ENCODE data around the gene MAP4K3. TPM values are rescaled to one million over a fixed set of nuclear protein-coding genes. Genes with fewer than 3 reads are reported as not detected.

The MAP4K3 gene
- total RNA-seq, 4 donors from 2014 or later: 39.6 to 72.5 (median 53.8) TPM

- DNase-seq (ENCODE audit: extremely low spot score): no peak
- H3K27ac ChIP-seq (replicated peaks in 1 of 4): no peak overlapping the region
- intact Hi-C loops (cut with DNase I): no loop called here
- no peaks in the 10 kb centered on the region for H3K36me3 ChIP-seq
- 84% methylated on average over 6 of the region's 6 CpGs for WGBS
- TF ChIP-seq POLR2A (IDR thresholded peaks at IDR 0.05; ENCODE audit: low read depth): no peak
- no peak for TF ChIP-seq POLR2AphosphoS5 (IDR thresholded peaks at IDR 0.05)
- TF ChIP-seq EP300 (IDR thresholded peaks at IDR 0.05): no peak
- TF ChIP-seq CTCF (IDR thresholded peaks at IDR 0.05): no peak
- H3K4me1 ChIP-seq: no peaks in the 10 kb centered on the region
- no peaks in the 10 kb centered on the region for H3K9me3 ChIP-seq
- no peaks in the 10 kb centered on the region for H3K27me3 ChIP-seq
- H3K4me3 ChIP-seq: no peak overlapping the region
These were observed 233.7 kb downstream of the MAP4K3 start for GRCh38 chr2:39203382-39203781.

- Histone ChIP-seq H3K27ac (replicated peaks in 1 of 4) (no peak overlapping the region), H3K36me3 (no peaks in the 10 kb centered on the region), H3K4me1 (no peaks in the 10 kb centered on the region), H3K9me3 (no peaks in the 10 kb centered on the region), H3K4me3 (no peak overlapping the region), H3K27me3 (no peaks in the 10 kb centered on the region)
- DNase-seq (ENCODE audit: extremely low spot score): no peak
- WGBS: 88% methylated on average over 1 of the region's 1 CpG
- intact Hi-C loops (cut with DNase I): no loop called here
- TF ChIP-seq CTCF (IDR thresholded peaks at IDR 0.05): no peak
- TF ChIP-seq POLR2A (IDR thresholded peaks at IDR 0.05; ENCODE audit: low read depth): no peak
- no peak for TF ChIP-seq EP300 (IDR thresholded peaks at IDR 0.05)
- TF ChIP-seq POLR2AphosphoS5 (IDR thresholded peaks at IDR 0.05): no peak
These were observed 234.3 kb downstream of the MAP4K3 start for GRCh38 chr2:39202639-39203369.

Small RNA genes within 50 kb of the gene (small RNA-seq; reads per million reads assigned to genes)
- 0 reads per million in 3 donors for gene RF00272

Other genes with a start within 250 kb of the MAP4K3 start
- gene CDKL4, start 193.3 kb downstream of the MAP4K3 start, total RNA-seq: 1 to 10 TPM in 2 of 4 donors, under 1 TPM in 2; 0.40 to 3.7 (median 1.1) TPM
- gene TMEM178A, start 228.6 kb upstream of the MAP4K3 start, total RNA-seq: 1 to 10 TPM; 1.2 to 5.0 (median 3.6) TPM

Measured in esophagus muscularis mucosa (tissue), 4 donors.